ENCODE data around the gene ANXA7.
"Not testable (repeated sequence)": the region's sequence is repeated elsewhere in the genome, so short reads cannot be mapped to it uniquely, and the experiment has no call there.

The ANXA7 gene

GRCh38 chr10:73407495-73407894 lies 6.4 kb downstream of the ANXA7 start:
- DNase-seq: no peak

- no peak for DNase-seq
These were observed 7.0 kb downstream of the ANXA7 start for GRCh38 chr10:73406846-73407245.

GRCh38 chr10:73405556-73405955 lies 8.3 kb downstream of the ANXA7 start:
- DNase-seq: no peak

- no peak for DNase-seq
These were observed 9.2 kb downstream of the ANXA7 start for GRCh38 chr10:73404690-73405089.

GRCh38 chr10:73401636-73402035 lies 12.2 kb downstream of the ANXA7 start:
- no peak for DNase-seq

- no peak for DNase-seq
These were observed 14.8 kb downstream of the ANXA7 start for GRCh38 chr10:73399063-73399462.

GRCh38 chr10:73398024-73398423 lies 15.8 kb downstream of the ANXA7 start:
- DNase-seq: no peak

- not testable (repeated sequence) for DNase-seq
These were observed 19.5 kb downstream of the ANXA7 start for GRCh38 chr10:73394325-73394724.

- no peak for DNase-seq
These were observed 25.6 kb downstream of the ANXA7 start for GRCh38 chr10:73388228-73388627.

GRCh38 chr10:73386583-73386982 lies 27.3 kb downstream of the ANXA7 start:
- DNase-seq: no peak

- no peak for DNase-seq
These were observed 34.7 kb downstream of the ANXA7 start for GRCh38 chr10:73379064-73379748.

- DNase-seq: no peak
These were observed 37.2 kb downstream of the ANXA7 start for GRCh38 chr10:73376679-73377078.

GRCh38 chr10:73368238-73368637 lies 45.6 kb downstream of the ANXA7 start:
- DNase-seq: no peak

- no peak for DNase-seq
These were observed 47.2 kb downstream of the ANXA7 start for GRCh38 chr10:73366381-73367298.

GRCh38 chr10:73364964-73365363 lies 48.9 kb downstream of the ANXA7 start:
- DNase-seq: no peak

GRCh38 chr10:73359492-73359891 lies 54.4 kb downstream of the ANXA7 start:
- no peak for DNase-seq

- peak; percentile 90 for DNase-seq
These were observed 55.3 kb downstream of the ANXA7 start, which contains the start of gene CFAP70 for GRCh38 chr10:73358331-73359279. CFAP70 (minus strand) TSS chr10:73358864; CDS start chr10:73354796, 4,068 bp downstream.

- DNase-seq: no peak
These were observed 56.0 kb downstream of the ANXA7 start for GRCh38 chr10:73357821-73358220.

- DNase-seq: no peak
These were observed 56.7 kb downstream of the ANXA7 start for GRCh38 chr10:73357166-73357565.

- DNase-seq: no peak
These were observed 69.6 kb downstream of the ANXA7 start for GRCh38 chr10:73344269-73344668.

- no peak for DNase-seq
These were observed 73.7 kb downstream of the ANXA7 start for GRCh38 chr10:73340121-73340520.

- no peak for DNase-seq
These were observed 74.4 kb downstream of the ANXA7 start for GRCh38 chr10:73339436-73339835.

Measured in activated naive CD4-positive, alpha-beta T cell treated with anti-CD3 and anti-CD28 coated beads, Interleukin-2, amount 50 U/mL, for 16 hours (primary cell).